Peyer's patch (tissue), 4 donors: ENCODE measurements around the gene CHKB.

Source experiments
- CTCF ChIP-seq, 6 experiments: fragments of 450-650 bp in 4 of 6; fragments of 200-600 bp in 2 of 6; sonication (generic) in 1 of 6; IDR thresholded peaks; one replicate each; pipeline ENCODE4 v1.5.1; 2017 to 2019; ENCODE audit warnings: antibody characterized with exemption in 6 of 6, mild to moderate bottlenecking in 3 of 6, moderate library complexity in 1 of 6
- POLR2A ChIP-seq, 2 donors: fragments of 450-650 bp; IDR thresholded peaks; one replicate each; pipeline ENCODE4 v1.5.1; 2017; ENCODE audit warnings: antibody characterized with exemption in 2 of 2, mild to moderate bottlenecking in 2 of 2, moderate library complexity in 2 of 2

GRCh38 chr22:50544746-50545253 is 37.8 kb downstream of the CHKB start:
- TF ChIP-seq CTCF (IDR thresholded peaks at IDR 0.05) (no peak), POLR2A (IDR thresholded peaks at IDR 0.05) (no peak)
